NCI-H526 (cell line): ENCODE results near the gene LRRK1.
A peak's percentile ranks its signal among the peaks of the same experiment; 100 is the strongest.

Experiments used
- DNase-seq, 2 experiments: peaks; one replicate each; lab custom pipeline; 2025; lab: John Stamatoyannopoulos, UW

Gene LRRK1

GRCh38 chr15:101056366-101057334 lies 137.5 kb downstream of the LRRK1 start:
- DNase-seq: no peak

- no peak for DNase-seq
Observed at GRCh38 chr15:101057841-101058407, 138.8 kb downstream of the LRRK1 start.

- no peak for DNase-seq
Observed at GRCh38 chr15:101058735-101059134, 139.6 kb downstream of the LRRK1 start.

GRCh38 chr15:101059381-101060341 lies 140.5 kb downstream of the LRRK1 start:
- DNase-seq: no peak

- DNase-seq: no peak
Observed at GRCh38 chr15:101060576-101061551, 141.7 kb downstream of the LRRK1 start.

GRCh38 chr15:101062063-101062462 lies 142.9 kb downstream of the LRRK1 start:
- DNase-seq: no peak

- peak; percentile 60 to 83 for DNase-seq
Observed at GRCh38 chr15:101062471-101063171, 143.5 kb downstream of the LRRK1 start.

GRCh38 chr15:101063212-101063611 lies 144.1 kb downstream of the LRRK1 start:
- peak in 1 of 2 experiments; percentile 14 for DNase-seq

GRCh38 chr15:101063891-101064794 lies 145.0 kb downstream of the LRRK1 start:
- DNase-seq: no peak

- DNase-seq: no peak
Observed at GRCh38 chr15:101064795-101065569, 145.8 kb downstream of the LRRK1 start.

- no peak for DNase-seq
Observed at GRCh38 chr15:101065570-101066221, 146.5 kb downstream of the LRRK1 start.

- DNase-seq: no peak
Observed at GRCh38 chr15:101066501-101067408, 147.6 kb downstream of the LRRK1 start.

GRCh38 chr15:101067660-101068522 lies 148.7 kb downstream of the LRRK1 start:
- DNase-seq: no peak

GRCh38 chr15:101068523-101068960 lies 149.4 kb downstream of the LRRK1 start:
- DNase-seq: no peak

GRCh38 chr15:101068961-101069653 lies 149.9 kb downstream of the LRRK1 start:
- peak in 1 of 2 experiments; percentile 13 for DNase-seq
